Skeletal muscle satellite cell (primary cell): ENCODE measurements around the gene CSAG3.
"Not testable (repeated sequence)": the region's sequence is repeated elsewhere in the genome, so short reads cannot be mapped to it uniquely, and the experiment has no call there.

Experiments
- H3K27me3 ChIP-seq: 2 replicates; pipeline ENCODE4 v1.7.0; 2013; ENCODE audit warnings: low read length; ENCODE audit not compliant: control insufficient read depth, insufficient read depth
- H3K36me3 ChIP-seq: 2 replicates; pipeline ENCODE4 v1.7.0; 2013; ENCODE audit warnings: mild to moderate bottlenecking, control low read depth, low read length; ENCODE audit not compliant: insufficient read depth
- H3K4me1 ChIP-seq: 2 replicates; pipeline ENCODE4 v1.7.0; 2013; ENCODE audit warnings: low read length; ENCODE audit not compliant: control insufficient read depth, insufficient read depth
- H3K4me2 ChIP-seq: 2 replicates; pipeline ENCODE4 v1.7.0; 2013; ENCODE audit warnings: mild to moderate bottlenecking, low read length
- H3K4me3 ChIP-seq: 2 replicates; pipeline ENCODE4 v1.7.0; 2013; ENCODE audit warnings: low read length
- H3K9ac ChIP-seq: 2 replicates; pipeline ENCODE4 v1.7.0; 2013; ENCODE audit warnings: mild to moderate bottlenecking, low read depth, low read length, moderate library complexity
- H3K9me3 ChIP-seq: replicated peaks from 2 replicates; pipeline ENCODE4 v1.7.0; 2013; ENCODE audit warnings: mild to moderate bottlenecking, control low read depth, low read length

Gene CSAG3

DNA sequence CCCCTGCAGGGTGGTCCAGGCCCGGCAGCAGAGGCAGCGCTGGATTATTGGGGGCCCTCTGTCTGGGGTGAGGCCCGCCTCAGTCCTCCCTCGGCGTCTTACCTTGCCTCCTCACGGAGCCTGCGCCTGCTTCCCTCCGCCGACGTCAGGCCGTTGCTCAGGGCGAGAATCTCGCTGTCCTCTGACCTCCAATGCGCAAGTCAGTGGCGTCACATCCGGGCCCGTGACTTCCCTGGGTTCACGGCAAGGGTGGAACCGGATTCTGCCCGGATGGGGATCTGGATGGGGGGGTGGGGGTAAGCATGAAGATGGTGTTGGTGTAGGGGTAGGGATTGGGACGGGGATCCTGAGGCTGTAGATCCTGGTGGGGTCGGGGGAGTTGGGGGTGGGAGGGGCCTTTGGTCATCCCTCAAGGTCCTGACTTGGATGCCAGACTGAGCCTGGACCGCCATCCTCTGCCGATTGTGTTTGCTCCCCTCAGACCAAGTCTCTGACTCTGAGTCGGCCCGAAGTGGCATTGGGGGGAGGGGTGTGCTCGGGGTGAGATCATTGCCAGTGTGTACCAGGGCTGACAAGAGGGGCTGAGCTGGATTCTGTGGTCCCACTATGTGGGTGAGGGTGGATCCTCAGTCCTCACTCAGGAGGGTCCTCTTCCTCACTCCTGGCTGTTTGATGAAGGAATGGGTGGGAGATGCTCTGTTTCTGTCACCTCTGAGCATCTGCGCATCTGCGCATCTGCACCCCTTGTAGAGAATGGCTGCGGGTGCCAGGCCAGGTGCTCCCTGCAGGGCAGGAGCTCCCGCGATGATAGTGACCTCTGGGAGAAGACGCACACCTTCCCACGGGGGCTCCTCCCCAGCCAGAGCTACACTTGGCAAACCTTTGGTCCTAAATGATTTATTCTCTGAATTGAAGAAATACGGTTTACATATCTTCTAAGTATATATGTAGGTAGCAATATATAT is 5.0 kb upstream of the CSAG3 start, which contains the start of gene MAGEA2:
Gene MAGEA2, minus strand, starts transcription at position 157 of the 965 bp plus-strand sequence. CDS start 2,479 bp downstream, outside the sequence.
- not testable (repeated sequence) for H3K4me3 ChIP-seq, H3K27me3 ChIP-seq, H3K4me2 ChIP-seq, H3K9me3 ChIP-seq, H3K9ac ChIP-seq, H3K36me3 ChIP-seq, H3K4me1 ChIP-seq

DNA sequence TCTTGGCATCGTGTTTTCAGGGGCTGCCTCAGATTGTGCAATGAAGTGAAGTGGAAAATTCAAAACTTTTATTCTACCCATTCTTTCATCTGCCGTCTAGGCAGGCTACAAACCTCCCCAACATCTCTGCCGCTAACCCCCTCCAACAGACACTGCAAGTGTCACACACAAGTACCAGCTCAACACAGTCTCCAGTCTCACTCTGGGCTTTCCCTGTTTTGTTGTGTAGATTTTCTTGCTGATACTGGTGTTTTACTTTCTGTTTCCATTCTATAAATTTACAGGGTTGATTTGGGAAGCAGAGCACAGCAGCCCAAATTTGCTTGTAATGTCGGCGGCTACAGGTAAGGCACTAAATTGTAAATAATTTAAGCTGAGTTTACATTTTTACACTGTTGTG is 4.1 kb upstream of the CSAG3 start:
- H3K4me2 ChIP-seq, H3K9me3 ChIP-seq, H3K4me3 ChIP-seq, H3K36me3 ChIP-seq, H3K9ac ChIP-seq, H3K4me1 ChIP-seq, H3K27me3 ChIP-seq: not testable (repeated sequence)

DNA sequence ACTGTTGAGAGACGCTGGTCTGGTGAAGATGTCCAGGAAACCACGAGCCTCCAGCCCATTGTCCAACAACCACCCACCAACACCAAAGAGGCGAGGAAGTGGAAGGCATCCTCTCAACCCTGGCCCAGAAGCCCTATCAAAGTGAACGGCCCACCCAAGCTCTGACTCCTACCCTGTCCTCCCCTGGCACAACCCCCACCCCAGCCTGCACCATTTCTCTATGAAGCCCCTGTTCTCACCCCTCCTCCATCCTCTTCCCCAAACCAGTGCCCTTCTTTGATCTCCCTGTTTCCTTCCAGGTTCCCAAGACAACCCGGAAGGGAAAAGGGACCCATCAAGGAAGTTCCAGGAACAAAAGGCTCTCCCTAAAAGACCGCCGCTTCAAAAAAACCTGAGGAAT is 526 bp downstream of the CSAG3 start:
- not testable (repeated sequence) for H3K4me3 ChIP-seq, H3K27me3 ChIP-seq, H3K36me3 ChIP-seq, H3K9me3 ChIP-seq, H3K4me1 ChIP-seq, H3K9ac ChIP-seq, H3K4me2 ChIP-seq

DNA sequence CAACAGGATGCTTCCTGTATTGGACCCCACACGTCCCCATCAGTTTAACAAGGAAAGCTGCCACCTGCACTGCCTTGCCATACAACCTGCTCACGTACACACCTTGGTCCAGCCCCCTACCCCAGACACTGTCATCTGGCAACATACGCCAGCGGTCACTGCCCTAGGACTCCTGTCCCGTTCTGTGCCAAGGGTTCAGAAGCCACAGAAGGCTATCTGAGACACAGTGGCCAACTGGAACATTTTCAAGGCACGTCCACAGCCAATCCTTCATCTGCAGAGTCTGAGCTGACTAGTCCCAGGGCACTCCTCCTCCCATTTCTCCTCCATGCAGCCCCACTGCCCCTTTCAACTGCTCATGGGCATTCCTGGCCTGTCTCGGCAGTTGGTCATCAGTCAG is 2.6 kb downstream of the CSAG3 start:
- H3K9ac ChIP-seq, H3K27me3 ChIP-seq, H3K4me1 ChIP-seq, H3K36me3 ChIP-seq, H3K4me3 ChIP-seq, H3K4me2 ChIP-seq, H3K9me3 ChIP-seq: not testable (repeated sequence)

DNA sequence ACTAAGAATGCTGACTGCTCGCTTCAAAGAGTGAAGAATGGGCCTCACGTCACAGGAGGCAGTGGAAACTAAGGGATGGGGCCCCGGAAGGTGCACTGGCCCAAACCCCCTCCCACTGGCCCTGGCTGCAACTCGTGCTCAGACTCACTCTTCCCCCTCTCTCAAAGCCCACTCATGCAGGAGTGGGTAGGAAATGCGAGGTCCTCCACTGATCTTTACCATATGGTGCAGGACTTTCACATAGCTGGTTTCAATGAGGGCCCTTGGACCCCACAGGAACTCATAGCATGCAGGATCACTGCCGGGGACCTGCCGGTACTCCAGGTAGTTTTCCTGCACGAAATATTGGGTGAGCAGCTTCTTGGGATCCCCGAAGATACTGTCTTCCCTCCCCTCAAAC is 7.5 kb downstream of the CSAG3 start:
- H3K9ac ChIP-seq, H3K9me3 ChIP-seq, H3K4me1 ChIP-seq: not testable (repeated sequence)

DNA sequence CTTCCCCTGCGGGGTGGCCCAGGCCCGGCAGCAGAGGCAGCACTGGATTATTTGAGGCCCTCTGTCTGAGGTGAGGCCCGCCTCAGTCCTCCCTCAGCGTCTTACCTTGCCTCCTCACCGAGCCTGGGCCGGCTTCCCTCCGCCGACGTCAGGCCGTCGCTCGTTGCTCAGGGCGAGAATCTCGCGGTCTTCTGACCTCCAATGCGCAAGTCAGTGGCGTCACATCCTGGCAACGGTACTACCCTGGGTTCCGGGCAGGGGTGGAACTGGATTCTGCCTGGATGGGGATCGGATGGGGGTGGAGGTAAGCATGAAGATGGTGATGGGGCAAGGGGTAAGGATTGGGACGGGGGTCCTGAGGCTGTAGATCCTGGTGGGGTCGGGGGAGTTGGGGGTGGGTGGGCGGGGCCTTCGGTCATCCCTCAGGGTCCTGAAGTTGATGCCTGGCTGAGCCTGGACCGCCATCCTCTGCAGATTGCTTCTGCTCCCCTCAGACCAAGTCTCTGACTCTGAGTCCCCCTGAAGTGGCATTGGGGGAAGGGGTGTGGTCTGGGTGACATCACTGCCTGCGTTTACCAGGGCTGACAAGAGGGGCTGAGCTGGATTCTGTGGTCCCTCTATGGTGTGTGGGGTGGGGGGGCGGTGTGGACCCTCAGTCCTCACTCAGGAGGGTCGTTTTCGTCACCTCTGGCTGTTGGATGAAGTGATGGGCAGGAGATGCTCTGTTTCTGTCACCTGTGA is 10.7 kb downstream of the CSAG3 start, which contains the start of gene MAGEA6:
Gene MAGEA6, minus strand, starts transcription at position 141 of the 741 bp plus-strand sequence. CDS start 2,039 bp downstream, outside the sequence.
- not testable (repeated sequence) for H3K36me3 ChIP-seq, H3K27me3 ChIP-seq

More for the DNA sequence above, 7.5 kb downstream of the CSAG3 start:
- H3K36me3 ChIP-seq, H3K4me2 ChIP-seq, H3K27me3 ChIP-seq, H3K4me3 ChIP-seq: not testable (repeated sequence)

DNA sequence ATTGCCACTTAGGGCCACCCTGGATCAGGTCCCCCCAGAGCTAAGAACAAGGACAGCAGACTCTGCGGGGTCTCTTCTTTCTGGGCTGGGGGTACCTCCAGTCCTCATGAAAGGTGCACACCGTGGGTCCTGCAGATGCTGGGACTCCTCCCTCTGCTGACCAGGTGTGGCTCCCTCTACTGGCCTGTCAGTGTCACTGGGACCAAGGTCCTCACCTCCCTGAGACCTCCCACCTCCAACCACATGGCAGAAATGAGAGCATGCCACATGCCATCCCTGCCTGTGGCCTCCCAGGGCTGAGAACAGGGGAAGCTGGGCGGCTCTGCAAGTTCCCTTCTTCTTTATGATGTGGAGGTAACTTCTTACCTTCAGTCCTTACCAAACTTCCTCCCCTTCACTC is 28.0 kb downstream of the CSAG3 start:
- not testable (repeated sequence) for H3K4me2 ChIP-seq, H3K27me3 ChIP-seq, H3K9me3 ChIP-seq, H3K36me3 ChIP-seq, H3K4me3 ChIP-seq, H3K4me1 ChIP-seq, H3K9ac ChIP-seq

More for the DNA sequence above, 10.7 kb downstream of the CSAG3 start, which contains the start of gene MAGEA6:
- not testable (repeated sequence) for H3K4me2 ChIP-seq, H3K4me1 ChIP-seq, H3K4me3 ChIP-seq, H3K9me3 ChIP-seq, H3K9ac ChIP-seq

DNA sequence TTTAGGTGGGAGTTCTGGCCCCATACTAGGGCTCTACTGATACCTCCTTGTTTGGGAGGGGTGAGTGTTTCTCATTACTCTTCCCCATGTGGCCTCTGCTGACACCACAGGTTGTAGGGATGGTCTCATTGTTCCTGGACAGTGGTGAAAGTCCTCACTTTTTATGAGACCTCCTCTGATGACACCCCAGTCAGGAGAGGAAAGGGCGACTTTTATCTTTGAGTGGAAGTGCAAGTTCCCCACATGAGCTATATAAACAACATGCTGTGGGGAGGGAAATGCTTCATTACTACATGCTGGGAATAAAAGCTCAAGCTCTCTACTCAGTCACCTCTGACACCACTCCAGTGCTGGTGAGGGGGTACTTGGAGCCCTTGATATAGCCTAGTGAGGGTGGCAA is 39.9 kb downstream of the CSAG3 start:
- no peaks in the 10 kb centered on the region for H3K9me3 ChIP-seq
- H3K27me3 ChIP-seq = no peaks in the 10 kb centered on the region
- no peaks in the 10 kb centered on the region for H3K36me3 ChIP-seq
- no peaks in the 10 kb centered on the region for H3K4me1 ChIP-seq
- no peak overlapping the region for H3K4me3 ChIP-seq
- no peak overlapping the region for H3K9ac ChIP-seq
- no peak overlapping the region for H3K4me2 ChIP-seq

DNA sequence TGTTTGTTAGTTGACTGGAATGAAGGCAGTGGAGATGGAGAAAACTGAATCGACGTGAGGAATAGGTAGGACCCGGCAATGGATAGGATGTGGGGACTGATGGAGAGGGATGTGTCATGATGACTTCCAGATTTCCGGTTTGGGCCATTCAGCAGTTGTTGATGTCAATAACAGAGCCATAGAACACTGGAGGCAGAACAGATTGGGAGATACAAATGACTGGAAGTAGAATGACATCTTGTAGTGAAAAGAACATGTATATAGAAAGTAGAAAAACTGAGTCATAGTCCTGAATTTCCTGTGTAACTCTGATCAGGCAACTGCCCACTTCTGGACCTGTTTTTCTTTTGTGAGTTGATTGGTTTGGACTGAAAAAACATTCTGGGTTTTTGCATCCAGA is 47.0 kb downstream of the CSAG3 start:
- Histone ChIP-seq H3K36me3 (no peaks in the 10 kb centered on the region), H3K9ac (no peak overlapping the region), H3K9me3 (no peaks in the 10 kb centered on the region), H3K4me3 (no peak overlapping the region), H3K4me2 (no peak overlapping the region), H3K27me3 (no peaks in the 10 kb centered on the region), H3K4me1 (no peaks in the 10 kb centered on the region)
